Activated CD8-positive, alpha-beta memory T cell treated with anti-CD3 and anti-CD28 coated beads, Interleukin-2, amount 50 U/mL, for 4 hours (primary cell): ENCODE measurements around the gene GLIS1.

Experiments used
- DNase-seq: peaks from one replicate; pipeline ENCODE4 v3.0.0-alpha.2; 2020

Gene GLIS1

DNA sequence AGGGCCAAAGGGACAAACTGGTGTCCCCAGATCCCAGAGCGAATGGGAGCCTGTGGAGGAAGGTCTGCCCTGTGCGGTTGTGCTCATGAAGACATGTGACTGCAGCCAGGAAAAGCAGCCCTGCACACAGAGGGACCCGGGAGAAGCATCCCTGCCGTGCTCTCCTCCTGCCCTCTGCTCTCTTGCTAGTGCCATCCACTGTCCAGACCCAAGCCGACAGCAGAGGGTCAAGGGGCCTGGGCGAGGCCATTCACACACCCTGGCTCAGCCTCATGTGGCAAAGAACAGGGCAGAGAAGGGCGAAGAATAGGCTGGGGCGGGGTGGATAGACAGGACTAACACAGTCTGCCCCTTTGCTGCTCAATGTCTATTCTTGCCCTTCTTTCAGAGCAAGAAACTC is 262.4 kb downstream of the GLIS1 start:
- no peak for DNase-seq

DNA sequence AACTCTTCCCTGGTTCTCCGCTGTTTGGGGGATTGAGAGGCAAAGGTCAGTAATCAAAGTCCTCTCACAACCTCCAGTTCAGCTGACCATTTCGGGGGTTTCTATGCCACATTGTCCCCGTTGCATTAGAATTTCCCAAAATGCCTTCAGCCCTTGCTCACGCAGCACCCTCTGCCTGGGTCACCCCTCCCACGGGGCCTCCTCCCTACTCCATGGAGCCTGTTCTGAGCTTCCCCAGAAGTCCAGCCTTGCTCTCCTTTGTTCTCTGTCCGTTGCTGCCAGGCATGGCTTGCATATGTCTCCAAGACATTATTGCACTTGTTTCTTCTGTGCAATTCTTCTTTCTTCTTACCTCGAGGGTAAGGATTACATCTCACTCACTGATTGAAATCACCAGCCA is 263.3 kb downstream of the GLIS1 start:
- DNase-seq, result no peak

DNA sequence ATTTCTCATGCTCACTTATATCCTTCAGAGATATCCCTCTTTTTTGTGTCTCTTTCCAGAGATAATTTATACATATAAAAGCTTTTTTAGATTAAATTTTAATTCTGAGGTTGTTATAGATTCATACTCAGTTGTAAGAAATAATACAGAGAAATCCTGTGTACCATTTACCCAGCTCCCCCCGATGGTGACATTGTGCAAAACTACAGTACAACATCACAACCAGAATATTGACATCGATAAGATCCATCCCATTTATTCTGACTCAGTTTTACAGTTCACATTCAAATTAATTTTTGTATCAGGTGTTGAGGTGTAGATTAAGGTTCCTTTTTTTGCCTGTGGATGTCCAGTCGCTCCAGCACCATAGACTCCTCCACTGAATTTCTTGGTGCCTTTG is 265.5 kb downstream of the GLIS1 start:
- DNase-seq, result no peak

DNA sequence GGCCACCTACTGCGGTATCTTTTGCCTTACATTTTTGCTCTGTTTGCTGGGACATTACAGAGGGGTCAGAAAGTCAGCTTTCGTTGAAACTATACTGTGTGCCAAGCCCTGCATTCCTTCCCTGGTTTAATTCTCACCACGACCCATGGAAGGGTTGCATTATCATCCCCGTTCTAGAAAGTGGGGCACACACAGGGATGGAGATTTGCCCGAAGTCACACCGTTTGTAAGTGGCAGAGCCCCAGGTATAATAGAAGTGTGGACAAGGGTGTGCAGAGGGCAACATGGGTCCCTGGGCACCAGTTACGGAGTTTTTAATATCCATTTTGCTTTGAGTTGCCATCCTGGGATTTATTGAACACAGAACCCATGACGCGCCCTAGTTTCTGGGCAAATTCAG is 268.0 kb downstream of the GLIS1 start:
- DNase-seq, result no peak

DNA sequence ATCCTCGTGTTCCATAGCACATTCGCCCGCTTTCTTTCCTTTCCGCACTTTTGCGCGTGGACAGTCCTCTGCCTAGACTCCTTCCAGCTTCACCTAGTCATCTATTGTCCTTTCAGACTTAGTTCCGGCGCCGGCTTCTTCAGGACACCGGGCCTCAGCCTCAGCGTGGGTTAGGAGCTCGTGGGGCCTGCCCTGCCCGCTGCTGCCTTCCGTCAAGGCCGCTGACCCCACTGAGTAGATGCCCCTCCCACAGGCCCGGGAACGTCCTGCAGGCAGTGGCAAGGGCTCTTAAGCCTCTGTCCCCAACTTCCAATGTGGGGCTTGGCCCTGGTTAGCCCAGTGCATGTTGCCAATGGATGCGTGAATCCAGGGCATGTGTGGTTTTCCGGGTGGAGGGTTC is 268.4 kb downstream of the GLIS1 start:
- DNase-seq, result no peak

DNA sequence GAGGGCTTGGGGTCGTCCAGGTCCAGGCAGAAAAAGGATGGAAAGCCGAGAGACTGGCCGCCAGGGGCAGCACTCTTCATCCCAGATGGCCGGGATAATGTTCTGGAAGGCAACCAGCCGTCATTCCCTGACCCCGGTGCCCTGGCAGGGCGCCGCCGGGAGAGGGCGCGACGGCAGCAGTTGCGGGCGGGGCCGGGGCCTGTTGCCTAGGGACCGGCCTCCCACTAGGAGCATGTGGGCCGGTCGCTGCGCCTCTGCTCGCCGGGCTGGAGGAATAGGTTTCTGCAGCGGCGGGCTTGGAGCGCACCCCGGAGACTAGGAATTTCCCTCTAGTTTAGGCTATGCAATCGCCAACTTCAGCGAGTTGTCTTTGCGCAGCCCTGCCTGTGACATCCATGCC is 268.8 kb downstream of the GLIS1 start:
- no peak for DNase-seq

DNA sequence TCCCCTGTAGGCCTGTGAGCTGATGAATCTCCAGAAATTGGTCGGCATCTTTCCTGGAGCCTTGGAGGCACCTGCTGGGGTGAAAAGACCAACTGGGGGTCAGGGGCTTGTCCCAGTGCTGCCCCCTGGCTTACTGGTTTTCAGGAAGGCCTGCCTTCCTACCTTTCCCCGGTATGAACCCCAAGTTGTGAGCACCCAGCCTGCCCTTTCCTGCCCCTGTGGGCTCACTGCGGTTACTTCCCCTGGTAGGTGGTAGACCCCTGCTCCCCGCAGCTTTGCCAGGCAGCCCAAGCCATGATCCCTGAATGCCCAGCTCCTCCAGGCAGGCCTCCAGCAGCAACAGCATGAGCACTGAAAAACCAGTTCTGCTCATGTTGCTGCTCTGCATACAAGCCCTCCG is 269.6 kb downstream of the GLIS1 start:
- DNase-seq, result no peak

DNA sequence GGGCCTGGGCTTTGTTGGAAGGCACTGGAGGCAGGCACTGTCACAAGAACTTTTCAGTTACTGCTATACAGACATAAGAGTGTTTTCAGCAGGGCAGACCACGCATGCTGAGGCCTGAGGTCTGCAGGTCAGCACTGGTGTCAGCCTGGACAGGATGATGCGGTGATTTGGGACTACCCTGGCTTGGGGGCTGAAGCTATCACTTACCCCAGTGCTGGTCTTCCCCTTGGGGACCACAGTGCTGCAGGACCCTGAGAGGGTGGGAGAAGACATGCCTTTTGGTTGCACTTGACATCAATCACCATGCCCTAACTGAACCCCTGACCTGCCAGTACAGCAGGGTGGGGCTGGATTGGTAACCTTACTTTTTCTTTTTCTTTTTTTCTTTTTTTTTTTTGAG is 270.6 kb downstream of the GLIS1 start:
- DNase-seq, result no peak

DNA sequence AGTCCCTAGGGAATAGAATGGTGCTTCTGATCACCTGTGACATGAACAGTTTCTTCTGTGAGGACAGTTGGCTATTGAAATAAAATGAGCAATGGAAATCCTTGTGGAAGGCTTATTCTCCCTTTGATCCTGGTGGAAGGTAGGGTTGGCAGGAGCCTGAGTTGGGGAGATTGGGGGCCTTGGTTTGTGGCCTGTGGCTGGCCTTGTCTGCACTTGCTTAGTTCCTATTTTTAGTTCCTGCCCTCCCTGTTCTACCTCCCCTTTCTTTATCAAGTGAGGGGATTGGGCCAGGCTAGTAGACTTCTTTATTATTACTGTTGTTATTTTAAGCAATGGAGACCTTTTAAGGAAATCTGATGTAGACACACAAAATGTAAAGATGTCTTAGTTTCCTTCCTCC is 271.6 kb downstream of the GLIS1 start:
- DNase-seq, result no peak

DNA sequence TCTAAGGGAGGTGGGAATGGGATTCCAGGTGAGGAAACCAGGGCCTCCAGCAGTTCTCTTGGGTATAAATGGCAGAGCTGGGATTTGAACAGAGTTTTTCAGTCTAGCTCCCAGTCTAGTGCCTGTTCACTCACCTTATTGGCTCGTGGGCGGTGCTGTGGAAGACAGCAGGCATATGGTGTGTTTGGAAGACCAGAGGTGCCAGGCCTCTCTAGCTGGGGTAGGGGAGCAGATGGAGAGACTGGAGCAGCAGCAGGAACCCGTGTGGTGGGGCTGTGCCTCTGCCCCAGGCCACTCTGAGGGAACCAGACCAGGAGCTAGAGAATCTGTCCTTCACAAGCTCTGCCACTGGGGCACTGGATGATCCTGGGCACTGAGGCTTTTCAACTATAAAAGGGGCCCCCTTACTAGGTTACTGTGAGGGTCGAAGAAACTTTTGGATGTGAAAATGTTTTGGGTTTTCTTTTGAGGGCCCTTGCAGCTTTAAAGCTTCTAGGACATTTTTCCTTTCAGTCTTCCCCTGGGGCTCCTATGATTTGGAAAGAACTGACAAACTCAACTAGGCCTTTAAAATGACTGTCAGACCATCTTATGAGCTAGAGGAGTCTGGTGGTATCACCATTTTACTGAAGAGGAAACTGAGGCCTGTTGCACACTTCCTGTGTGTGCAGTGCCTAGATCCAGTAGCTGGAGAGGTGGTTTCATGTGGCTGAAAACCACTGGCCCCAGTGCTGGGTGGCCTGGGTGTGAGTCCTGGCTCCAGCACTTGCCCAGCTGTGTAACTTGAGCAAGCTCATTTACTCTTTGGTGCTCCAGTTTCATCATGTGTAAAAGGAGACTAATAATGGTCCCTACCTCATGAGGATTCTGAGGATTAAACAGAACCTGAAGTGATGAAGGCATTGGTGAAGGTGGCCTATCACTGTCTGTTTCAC is 273.7 kb downstream of the GLIS1 start:
- no peak for DNase-seq

DNA sequence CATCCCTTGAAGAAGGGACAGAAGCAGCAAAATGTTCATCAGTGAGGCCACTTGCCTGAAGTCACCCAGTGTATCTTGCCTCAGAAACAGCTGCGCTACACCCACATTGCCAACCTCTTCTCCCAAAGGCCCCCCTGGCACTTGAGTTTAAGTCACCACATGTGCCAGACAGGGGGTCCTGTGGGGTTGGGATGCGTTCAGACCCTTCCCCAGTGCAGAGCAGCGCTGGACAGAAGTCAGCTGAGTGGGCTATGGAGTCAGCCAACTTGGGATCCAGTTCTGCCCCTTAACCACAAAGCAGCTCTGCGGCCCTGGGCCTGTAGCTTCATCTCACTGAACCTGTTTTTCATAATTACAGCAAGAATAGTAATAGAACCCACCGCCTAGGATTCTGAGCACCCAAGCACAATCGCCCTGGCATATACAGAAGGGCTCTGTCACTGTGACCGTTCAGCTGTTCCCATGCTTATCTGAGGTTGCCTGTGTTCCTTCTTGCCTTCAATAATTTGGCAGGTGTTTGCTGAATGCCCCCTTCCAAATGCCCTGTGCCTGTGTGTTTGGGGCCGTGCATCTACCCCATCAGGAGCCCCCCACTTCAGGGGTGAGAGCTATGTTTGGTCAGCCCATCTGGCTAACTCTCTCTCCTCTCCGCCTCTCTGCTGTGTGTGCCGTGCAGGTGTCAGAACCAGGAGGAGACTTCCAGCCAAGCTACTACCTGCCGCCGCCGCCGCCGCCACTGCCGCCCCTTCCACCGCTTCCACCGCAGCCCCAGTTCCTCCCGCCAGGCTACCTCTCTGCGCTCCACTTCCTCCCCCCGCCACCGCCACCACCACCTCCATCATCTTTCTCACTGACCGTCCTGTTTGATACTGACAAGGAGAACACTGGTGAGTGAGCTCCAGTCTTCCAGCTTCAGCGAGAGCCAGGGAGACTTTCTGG is 274.7 kb downstream of the GLIS1 start:
- DNase-seq, result no peak

DNA sequence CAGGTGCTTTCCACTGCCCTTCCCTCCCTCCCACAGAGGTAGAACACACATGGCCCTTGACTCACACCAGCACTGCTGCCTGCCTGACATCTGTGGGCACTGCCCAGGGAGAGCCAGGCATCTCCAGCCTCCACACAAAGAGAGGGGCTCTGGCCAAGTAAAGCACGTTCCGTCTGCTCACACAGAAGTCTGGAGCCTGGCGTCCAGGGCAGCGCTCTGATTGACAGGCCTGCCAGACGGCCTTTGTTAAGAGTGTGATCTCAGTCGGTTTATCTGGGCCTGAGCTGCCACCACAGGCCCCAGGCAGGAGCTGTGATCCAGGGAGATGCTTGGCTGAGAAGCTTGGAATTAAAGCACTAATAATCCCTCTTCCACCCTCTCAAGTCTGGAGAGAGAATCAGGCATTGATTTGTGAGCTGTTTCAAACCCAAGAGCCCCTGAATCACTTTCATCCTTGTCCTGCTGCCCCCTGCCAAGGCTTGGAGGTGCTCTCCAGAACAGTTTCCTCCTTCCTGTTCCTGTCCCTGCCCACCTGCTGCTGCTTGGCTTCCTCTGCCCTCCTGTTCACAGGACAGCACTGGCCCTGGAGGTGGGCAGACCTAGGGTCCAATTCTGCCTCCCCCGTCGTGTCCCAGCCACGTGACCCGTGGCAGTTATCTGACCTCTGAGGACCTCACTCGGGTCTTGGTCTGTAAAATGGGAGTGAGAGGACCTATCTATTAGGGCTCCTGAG is 276.0 kb downstream of the GLIS1 start:
- DNase-seq, result no peak

DNA sequence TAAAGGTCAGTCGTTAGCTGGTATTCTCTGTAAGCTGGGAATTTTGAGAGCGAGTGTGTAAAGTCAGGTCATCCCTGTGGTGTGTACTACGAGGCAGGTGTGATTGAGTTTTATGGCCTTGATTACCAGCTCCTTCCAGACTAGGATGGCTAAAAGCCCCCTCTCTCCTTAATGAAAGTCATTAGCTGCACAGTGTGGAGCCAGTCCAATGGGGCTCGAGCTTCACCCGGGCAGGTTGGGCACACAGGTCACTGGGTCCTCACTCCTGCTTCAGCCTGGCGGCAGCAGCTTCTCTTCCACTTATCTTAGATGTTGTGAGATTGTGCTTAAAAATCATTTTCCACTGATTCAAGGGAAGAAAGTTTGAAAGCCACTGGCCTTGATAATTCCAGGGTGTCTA is 276.8 kb downstream of the GLIS1 start:
- no peak for DNase-seq

DNA sequence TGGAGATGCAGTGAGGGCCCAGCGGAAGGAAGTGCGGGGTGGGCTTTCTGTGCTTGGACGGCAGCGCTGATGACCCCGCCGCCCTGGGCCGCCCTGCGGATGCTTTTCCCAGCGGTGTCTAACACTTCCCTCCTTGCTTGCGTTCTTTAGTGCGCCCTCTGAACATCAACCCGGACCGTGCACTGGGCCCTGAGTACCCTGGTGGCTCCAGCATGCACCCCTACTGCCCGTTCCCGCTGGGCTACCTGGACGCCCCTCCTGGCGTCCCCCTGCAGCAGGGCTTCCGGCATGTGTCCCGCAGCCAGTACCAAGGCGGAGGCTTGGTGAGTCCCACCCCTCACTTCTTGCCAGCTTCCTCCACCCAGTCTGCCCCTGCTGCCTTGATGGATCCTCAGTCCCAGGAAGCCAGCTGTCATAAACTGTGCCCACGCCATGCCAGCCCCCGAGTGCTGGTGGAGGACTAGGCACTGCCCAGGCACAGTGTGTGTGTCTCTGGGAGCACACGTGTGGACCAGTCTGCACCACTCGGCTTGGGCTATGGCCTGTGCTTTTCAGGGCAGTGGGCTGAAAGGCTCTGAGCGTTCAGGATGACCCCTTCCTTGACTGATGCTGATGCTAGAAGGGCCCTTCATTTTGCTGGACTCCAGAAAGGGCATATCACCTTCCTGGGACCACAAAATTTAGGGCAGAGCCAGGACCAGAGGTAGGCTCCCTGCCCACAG is 277.5 kb downstream of the GLIS1 start:
- no peak for DNase-seq

DNA sequence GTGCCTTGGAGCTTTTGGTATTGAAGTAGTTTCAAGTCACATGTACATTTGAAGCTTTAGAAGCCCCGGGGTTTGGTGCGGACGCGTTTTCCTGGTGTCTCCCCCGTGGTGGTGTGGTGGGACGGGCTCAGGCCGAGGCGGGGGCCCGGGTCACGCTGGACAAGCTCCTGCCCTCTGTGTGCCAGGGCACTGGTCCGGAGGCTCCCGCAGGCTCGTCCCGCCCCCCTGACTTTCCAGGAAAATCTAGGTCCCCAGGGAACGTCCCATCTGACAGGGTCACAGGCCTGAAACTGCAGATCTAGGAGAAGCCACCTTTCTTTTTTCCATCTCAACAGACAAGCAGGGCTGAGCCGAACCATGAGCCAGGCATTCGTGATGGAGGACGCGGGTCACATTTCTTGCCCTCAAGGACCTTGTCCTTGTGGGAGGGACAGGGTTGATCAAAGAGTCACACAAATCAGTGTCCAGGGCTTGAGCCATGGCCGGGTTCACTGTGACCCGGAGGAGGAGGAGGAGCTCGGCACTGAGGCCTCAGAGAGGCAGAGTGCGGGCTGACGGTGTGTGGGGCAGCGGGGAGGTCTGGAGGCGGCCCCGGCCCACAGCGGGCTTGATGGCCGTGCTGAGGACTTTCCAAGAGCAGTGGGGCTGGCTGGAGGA is 278.2 kb downstream of the GLIS1 start:
- no peak for DNase-seq

DNA sequence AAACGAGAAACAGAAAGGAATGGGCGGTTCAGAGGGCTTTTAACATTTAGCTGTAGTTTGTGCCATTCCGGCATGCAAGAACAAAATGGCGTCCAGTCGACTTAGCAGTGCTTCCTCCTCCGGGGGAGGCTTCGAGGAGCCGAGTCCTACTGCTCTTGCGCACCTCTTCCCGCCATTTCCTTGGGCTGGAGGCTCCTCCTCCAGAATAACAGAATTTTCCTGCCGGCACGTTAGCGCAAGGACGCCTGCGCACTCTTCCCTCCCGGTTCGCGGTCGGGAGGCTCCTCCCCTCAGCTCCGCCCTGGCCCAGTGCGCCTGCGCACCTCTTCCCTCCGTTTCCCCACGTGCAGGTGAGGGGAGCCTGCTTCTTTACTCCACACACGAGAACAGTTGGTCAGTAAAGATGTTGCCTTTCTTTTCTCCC is 278.7 kb downstream of the GLIS1 start:
- no peak for DNase-seq

DNA sequence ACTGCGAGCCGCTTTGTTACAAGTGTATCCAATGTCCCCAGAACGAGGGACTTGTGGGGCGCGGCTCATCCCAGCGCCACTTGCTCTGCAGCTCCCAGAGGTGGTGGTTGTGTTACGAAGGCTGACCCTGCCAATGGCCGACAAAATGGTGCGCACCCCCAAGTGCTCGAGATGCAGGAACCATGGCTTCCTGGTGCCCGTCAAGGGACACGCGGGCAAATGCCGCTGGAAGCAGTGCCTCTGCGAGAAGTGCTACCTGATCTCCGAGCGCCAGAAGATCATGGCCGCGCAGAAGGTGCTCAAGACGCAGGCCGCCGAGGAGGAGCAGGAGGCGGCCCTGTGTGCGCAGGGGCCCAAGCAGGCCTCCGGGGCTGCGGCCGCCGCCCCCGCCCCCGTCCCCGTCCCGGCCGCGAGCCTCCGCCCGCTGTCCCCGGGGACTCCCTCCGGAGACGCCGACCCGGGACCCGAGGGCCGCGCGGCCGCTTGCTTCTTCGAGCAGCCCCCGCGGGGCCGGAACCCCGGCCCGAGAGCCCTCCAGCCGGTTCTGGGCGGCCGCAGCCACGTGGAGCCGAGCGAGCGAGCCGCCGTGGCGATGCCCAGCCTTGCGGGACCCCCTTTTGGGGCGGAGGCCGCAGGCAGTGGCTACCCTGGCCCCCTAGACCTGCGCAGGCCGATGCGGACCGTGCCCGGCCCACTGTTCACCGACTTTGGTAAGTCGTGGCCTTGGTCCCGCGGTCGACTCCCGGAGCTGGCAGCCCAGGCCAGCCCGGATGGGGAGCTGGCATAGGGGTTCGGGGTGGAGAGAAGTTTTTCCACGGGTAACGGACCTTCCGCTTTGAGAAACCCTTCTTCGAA is 279.4 kb downstream of the GLIS1 start, which contains the start of gene DMRTB1:
Gene DMRTB1 (plus strand): TSS at position 79 of the 855 bp plus-strand sequence. CDS start 55 bp downstream, at position 134.
- DNase-seq, result no peak

DNA sequence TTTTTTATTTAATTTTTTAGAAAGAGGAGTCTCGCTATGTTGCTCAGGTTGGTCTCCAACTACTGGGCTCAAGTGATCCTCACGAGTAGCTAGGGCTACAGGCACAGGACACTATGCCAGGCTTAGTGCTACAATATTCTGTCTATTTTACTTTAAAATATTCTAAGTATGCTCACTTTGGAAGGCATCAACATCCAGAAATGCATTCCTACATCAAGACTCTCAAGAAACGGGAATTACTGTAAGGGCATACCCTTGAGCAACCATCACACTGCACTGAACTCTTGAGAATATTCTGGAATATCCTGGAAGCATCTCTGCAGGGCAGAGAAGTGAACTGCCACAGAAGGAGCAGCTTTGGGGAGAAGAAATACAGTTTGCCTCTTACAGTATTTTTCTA is 280.3 kb downstream of the GLIS1 start:
- no peak for DNase-seq
